Measurements from ENCODE around the gene RABGAP1L.
A peak's percentile ranks its signal among the peaks of the same experiment; 100 is the strongest.
"Not testable (repeated sequence)": the region's sequence is repeated elsewhere in the genome, so short reads cannot be mapped to it uniquely, and the experiment has no call there.

The RABGAP1L gene

GRCh38 chr1:174998569-174999215 lies 839.4 kb downstream of the RABGAP1L start:
- DNase-seq (ENCODE audit: low read depth) = peak; percentile 27

GRCh38 chr1:174999216-174999935 lies 840.1 kb downstream of the RABGAP1L start:
- peak; percentile 95 for DNase-seq (ENCODE audit: low read depth)

GRCh38 chr1:174999936-175000696 lies 840.8 kb downstream of the RABGAP1L start, which contains the start of gene CACYBP:
TSS of gene CACYBP (plus strand) at chr1:174999947. CDS start at chr1:175000181, 234 bp downstream.
- peak; percentile 32 for DNase-seq (ENCODE audit: low read depth)

- DNase-seq (ENCODE audit: low read depth) = no peak
These were observed 841.4 kb downstream of the RABGAP1L start for GRCh38 chr1:175000697-175001187.

GRCh38 chr1:175002910-175003517 lies 843.7 kb downstream of the RABGAP1L start:
- no peak for DNase-seq (ENCODE audit: low read depth)

- DNase-seq (ENCODE audit: low read depth) = no peak
These were observed 844.2 kb downstream of the RABGAP1L start for GRCh38 chr1:175003521-175003920.

- no peak for DNase-seq (ENCODE audit: low read depth)
These were observed 845.9 kb downstream of the RABGAP1L start for GRCh38 chr1:175005085-175005783.

- no peak for DNase-seq (ENCODE audit: low read depth)
These were observed 850.2 kb downstream of the RABGAP1L start for GRCh38 chr1:175009532-175009931.

- no peak for DNase-seq (ENCODE audit: low read depth)
These were observed 854.1 kb downstream of the RABGAP1L start for GRCh38 chr1:175013445-175013844.

GRCh38 chr1:175015243-175015642 lies 855.9 kb downstream of the RABGAP1L start:
- no peak for DNase-seq (ENCODE audit: low read depth)

GRCh38 chr1:175019524-175019923 lies 860.2 kb downstream of the RABGAP1L start:
- DNase-seq (ENCODE audit: low read depth) = no peak

- DNase-seq (ENCODE audit: low read depth) = peak; percentile 97
These were observed 864.0 kb downstream of the RABGAP1L start, which contains the start of gene MRPS14 for GRCh38 chr1:175023043-175023921. TSS of gene MRPS14 (minus strand) at chr1:175023425. CDS start at chr1:175023408, 17 bp downstream.

- DNase-seq (ENCODE audit: low read depth) = not testable (repeated sequence)
These were observed 864.6 kb downstream of the RABGAP1L start for GRCh38 chr1:175023922-175024242.

GRCh38 chr1:175024773-175025172 lies 865.5 kb downstream of the RABGAP1L start:
- no peak for DNase-seq (ENCODE audit: low read depth)

GRCh38 chr1:175033953-175034352 lies 874.6 kb downstream of the RABGAP1L start:
- DNase-seq (ENCODE audit: low read depth) = no peak

GRCh38 chr1:175034775-175035174 lies 875.5 kb downstream of the RABGAP1L start:
- no peak for DNase-seq (ENCODE audit: low read depth)

- no peak for DNase-seq (ENCODE audit: low read depth)
These were observed 876.5 kb downstream of the RABGAP1L start for GRCh38 chr1:175035865-175036264.

- no peak for DNase-seq (ENCODE audit: low read depth)
These were observed 877.2 kb downstream of the RABGAP1L start for GRCh38 chr1:175036476-175036875.

GRCh38 chr1:175037416-175037815 lies 878.1 kb downstream of the RABGAP1L start:
- no peak for DNase-seq (ENCODE audit: low read depth)

GRCh38 chr1:175040324-175040879 lies 881.1 kb downstream of the RABGAP1L start:
- no peak for DNase-seq (ENCODE audit: low read depth)

Measured in activated gamma-delta T cell treated with anti-CD3 and anti-CD28 coated beads, Interleukin-2, amount 50 U/mL, for 16 hours (primary cell).